Sigmoid colon (tissue), 4 donors: ENCODE data around the gene CCDC122.

Experiments
- CTCF ChIP-seq, 4 experiments: fragments of 450-650 bp in 3 of 4; fragments of 200-600 bp in 1 of 4; IDR thresholded peaks; one replicate each; pipeline ENCODE4 v1.5.1; 2016 to 2019; ENCODE audit warnings: antibody characterized with exemption in 4 of 4, mild to moderate bottlenecking in 3 of 4, moderate library complexity in 2 of 4
- POLR2AphosphoS5 ChIP-seq, 4 donors: sonication (generic); formaldehyde crosslinking; IDR thresholded peaks; one replicate each; pipeline ENCODE4 v1.6.1; 2017; ENCODE audit warnings: antibody characterized with exemption in 4 of 4

- TF ChIP-seq POLR2AphosphoS5 (IDR thresholded peaks at IDR 0.05) (no peak), CTCF (IDR thresholded peaks at IDR 0.05) (no peak)
These were observed 73.8 kb downstream of the CCDC122 start for GRCh38 chr13:43805681-43806128.
